M059J (cell line): ENCODE results near the gene SLC25A41. TPM values are rescaled to one million over a fixed set of nuclear protein-coding genes. Genes with fewer than 3 reads are reported as not detected.

Source experiments
- DNase-seq: peaks from one replicate; pipeline ENCODE4 v3.0.0-alpha.2; 2012; ENCODE audit warnings: low read depth
- total RNA-seq: library from RNA; depleted of rRNA; stranded (reverse); fragments of >200 nt; shearing (Covaris generic); gene quantifications from 2 replicates; pipeline ENCODE4 v1.2.3, GENCODE V29; 2014

The SLC25A41 gene
- total RNA-seq, 1 experiment from 2014 or later: not detected

DNA sequence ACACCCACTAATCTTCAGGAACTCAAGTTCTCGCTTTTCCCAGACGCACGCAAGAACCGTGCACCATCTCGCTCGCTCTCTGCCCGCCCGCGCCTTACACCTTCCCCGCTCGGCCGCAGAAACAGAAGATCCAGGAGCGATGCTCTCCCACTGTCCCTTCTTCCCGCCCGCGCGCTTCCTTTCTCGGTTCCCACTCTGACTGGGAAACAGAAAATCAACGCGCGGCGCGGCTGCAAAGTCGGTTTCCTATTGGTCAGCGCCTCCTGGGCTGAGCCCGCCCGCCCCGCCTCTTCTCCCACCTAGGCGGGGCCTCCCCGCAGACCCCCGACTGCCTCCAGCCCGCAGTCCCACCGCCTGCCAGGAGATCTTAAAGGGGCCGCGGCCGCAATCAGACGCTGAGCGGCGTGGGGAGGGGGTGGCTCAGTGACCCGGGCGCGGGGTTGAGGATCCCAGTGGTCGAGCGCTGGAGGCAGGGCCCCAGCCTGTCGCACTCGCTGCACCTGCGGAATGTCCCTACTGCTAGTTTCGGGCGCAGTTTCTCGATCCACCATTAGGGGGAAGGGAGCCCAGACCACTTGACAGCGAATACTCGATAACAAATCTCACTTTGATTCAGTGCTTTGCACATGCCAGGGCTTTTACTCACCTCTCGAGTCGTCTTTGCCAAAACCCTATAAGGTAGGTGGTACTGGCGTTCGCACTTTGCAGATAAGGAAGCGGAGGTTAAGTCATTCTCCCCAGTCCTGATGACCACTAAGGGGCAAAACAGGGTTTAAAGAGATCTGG lies 26.7 kb upstream of the SLC25A41 start:
- DNase-seq: peak; percentile 96

GRCh38 chr19:6459262-6460098 lies 25.9 kb upstream of the SLC25A41 start, which contains the start of gene SLC25A23:
Gene SLC25A23, minus strand, starts transcription at chr19:6459792. Its CDS starts 164 bp downstream, at chr19:6459628.
- peak; percentile 63 for DNase-seq

- DNase-seq: no peak
Measured at GRCh38 chr19:6458695-6459261, 25.2 kb upstream of the SLC25A41 start.

DNA sequence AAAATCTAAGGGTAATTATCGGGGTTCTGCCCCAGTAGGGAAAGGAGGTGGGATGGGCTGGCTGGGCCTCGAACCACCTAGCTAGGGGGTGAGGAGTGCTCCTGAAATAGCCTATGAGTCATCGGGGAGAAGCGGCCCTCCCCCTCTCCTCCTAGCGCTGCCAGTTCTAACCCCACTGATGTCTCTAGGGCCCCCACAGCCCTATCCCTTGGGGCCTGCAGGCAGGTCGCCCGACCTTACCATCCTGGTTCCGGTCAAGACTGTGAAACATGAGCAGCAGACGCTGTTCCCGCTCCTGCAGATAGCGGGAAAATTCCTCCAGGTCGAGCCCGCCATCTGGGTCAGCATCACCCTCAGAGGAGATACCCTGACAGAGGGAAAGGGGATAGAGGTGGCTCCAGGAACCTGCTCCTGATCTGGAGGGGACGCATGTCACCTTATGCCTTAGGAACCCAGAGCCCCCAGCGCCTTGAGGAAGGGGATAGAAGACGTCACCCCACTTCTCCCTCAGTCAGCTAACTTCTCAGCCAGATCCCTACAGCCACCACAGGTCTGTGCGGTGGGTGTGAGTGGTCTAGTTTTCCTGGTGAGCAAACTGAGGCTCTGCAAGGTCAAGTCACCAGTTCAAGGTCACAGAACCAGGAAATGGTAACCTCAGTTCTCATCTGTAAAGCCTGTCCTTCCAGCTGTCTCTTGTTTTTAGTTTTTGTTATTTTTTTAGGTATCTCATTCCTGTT lies 24.6 kb upstream of the SLC25A41 start:
- DNase-seq: no peak

- no peak for DNase-seq
Measured at GRCh38 chr19:6455924-6456323, 22.4 kb upstream of the SLC25A41 start.

DNA sequence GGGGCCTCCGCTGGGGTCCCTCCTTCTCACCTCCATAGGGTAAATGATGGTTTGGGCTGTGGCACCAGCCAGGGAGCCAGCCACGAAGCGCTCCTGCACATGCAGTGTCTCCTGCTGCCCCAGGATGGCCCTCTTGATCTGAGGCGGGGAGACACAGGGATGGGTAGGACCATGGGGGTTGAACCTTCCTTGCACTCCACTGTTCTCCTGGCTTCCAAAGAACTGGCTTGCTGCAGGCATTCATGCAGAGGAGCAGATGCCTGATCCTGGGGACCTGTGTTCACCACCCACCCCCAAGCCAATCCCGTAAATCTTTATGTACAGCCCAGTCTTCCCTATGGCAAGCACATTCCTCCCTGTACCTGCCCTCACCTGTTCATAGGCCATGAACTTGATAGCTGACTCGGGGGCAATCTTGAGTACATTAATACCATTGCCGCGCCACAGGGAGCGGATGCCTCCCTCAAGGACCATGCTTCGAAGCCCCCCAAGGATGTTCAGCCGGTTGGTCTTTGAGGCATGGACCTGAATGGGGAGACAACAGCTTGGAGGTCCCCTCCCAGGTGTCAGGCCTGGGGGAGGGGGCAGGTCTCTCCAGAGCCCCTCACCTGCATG lies 20.5 kb upstream of the SLC25A41 start:
- DNase-seq: no peak

DNA sequence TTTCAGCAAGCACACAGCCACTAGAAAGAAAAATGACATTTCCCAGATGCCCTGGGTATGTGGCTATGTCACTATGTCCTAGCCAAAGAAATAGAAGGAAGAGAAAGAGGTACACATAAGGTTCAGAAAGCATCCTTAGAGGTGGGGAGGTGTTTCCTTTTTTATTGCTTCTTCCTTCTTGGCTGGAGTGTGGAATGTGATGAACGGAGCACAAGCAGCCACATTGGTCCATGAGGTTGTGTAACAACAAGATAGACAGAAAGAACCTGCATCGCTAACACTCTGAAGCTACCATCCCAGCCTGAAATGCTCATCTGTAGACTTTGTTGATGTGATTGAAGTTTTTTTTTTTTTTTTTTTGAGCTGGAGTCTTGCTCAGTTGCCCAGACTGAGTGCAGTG lies 19.3 kb upstream of the SLC25A41 start:
- DNase-seq: no peak

DNA sequence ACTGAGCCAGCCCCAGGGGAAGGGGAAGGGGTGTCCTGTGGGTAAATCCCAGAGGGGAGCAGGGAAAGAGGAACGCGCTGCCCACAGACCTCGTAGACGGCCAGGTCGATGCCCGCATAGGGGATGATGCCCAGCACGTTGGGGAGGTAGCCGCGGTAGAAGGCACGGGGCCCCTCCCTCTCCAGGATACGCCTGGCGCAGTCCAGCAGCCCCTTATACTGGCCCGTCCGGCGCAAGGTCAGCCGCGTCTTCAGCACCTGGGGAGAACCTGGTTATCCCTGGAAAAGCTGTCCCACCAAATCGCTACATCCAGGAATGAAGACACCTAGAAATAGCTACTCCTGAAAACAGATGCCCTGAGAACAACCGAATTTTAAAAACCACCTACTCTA lies 18.7 kb upstream of the SLC25A41 start:
- DNase-seq: no peak

GRCh38 chr19:6451583-6452222 lies 18.1 kb upstream of the SLC25A41 start:
- no peak for DNase-seq

- DNase-seq: no peak
Measured at GRCh38 chr19:6450166-6450565, 16.6 kb upstream of the SLC25A41 start.

DNA sequence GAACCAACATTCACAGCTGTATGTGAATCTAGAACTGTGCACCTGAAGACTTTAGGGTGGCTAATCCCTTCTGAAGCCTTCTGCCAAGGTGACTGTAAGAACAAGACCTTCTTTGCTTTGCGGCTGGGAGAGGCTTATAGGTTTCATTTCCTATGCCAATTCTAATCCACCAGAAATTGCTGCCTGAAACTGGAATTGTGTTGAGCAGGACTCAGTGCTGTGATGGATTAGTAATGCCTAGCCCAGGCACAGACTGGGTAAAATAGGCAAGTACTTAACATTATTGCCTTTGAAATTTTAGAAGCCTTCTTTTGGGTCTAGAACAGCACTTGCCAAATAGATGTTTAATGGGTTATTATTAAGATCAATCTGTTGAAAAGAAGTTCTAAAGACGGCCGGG lies 14.5 kb upstream of the SLC25A41 start:
- DNase-seq: no peak

GRCh38 chr19:6446452-6446851 lies 12.9 kb upstream of the SLC25A41 start:
- DNase-seq: no peak

GRCh38 chr19:6443986-6444385 lies 10.4 kb upstream of the SLC25A41 start:
- no peak for DNase-seq

GRCh38 chr19:6442087-6442688 lies 8.6 kb upstream of the SLC25A41 start:
- no peak for DNase-seq

GRCh38 chr19:6440905-6441304 lies 7.3 kb upstream of the SLC25A41 start:
- DNase-seq: no peak

DNA sequence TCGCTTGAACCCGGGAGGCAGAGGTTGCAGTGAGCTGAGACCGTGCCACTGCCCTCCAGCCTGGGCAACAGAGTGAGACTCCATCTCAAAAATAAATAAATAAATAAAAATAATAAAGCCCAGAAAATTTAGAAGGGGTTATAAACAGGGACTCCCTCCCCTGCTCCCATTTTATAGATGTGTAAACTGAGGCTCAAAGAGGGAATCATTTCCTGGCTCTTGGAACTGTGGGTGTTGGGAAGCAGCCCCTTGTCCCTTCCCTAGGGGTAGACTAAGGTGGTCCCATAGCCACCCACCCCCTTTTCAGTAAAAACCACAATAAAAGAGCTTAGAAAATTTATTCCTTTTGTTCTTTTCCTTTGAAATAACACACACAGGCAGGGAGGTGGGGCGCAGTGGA lies 6.2 kb upstream of the SLC25A41 start:
- no peak for DNase-seq

GRCh38 chr19:6433165-6433564 lies 398 bp downstream of the SLC25A41 start:
- no peak for DNase-seq

DNA sequence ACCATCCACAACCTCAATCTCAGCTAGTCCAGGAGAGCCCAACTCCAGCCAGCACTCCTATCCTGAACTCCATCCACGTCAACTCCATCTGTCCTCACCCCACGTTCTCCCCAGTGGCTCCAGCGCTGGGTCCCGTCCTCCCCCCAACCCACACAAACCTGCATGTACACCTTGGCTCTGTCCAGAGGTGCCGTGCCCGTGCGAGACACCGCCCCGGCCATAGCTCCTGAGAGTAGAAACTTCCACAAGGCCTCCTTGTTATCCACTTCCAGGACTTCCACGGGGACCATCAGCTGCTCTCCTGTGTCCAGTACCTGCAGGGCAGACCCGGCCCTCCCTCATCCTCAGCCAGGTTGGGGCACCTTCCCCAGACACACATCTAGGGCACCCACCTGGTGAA lies 1.7 kb downstream of the SLC25A41 start:
- no peak for DNase-seq

DNA sequence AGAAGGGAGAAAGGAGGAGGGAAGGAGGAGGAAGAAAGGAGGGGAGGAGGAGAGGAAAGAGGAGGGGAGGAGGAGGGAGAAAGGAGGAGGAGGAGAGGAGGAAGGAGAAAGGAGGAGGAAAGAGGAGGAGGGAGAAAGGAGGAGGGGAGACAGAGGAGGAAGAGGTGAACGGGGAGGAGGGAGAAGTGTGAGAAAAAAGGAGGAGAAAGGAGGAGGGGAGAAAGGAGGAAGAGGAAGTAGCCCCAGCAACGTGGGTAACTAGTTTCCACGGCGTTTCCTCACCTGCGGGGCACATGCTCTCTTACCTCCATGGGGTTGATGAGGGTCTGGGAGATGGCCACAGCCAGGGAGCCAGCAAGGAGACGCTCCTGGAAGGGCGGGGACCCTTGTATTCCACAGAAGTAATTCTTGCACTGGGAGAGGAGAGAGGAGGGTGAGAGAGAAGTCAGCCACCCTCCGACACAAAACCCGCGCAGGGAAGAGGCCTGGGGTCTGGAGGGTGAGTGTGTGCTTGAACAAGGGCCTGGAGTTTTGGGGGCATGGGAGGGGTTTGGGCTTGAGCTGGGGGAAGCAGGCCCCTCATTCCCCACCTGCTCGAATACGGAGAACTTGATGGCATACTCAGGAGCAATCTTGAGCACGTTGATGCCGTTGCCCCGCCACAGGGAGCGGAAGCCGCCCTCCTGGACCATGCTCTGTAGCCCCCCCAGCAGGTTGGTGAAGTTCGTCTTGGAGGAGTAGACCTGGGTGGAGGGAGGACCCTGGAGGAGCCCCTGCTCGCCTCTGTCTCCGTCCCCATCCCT lies 3.9 kb downstream of the SLC25A41 start:
- no peak for DNase-seq
